NCI-H187 treated with DMSO at 0.1 percent for 48 hours (cell line): ENCODE data around the gene TLR7.

Source experiments
- DNase-seq: peaks from one replicate; lab custom pipeline; 2025; lab: John Stamatoyannopoulos, UW

Gene TLR7

DNA sequence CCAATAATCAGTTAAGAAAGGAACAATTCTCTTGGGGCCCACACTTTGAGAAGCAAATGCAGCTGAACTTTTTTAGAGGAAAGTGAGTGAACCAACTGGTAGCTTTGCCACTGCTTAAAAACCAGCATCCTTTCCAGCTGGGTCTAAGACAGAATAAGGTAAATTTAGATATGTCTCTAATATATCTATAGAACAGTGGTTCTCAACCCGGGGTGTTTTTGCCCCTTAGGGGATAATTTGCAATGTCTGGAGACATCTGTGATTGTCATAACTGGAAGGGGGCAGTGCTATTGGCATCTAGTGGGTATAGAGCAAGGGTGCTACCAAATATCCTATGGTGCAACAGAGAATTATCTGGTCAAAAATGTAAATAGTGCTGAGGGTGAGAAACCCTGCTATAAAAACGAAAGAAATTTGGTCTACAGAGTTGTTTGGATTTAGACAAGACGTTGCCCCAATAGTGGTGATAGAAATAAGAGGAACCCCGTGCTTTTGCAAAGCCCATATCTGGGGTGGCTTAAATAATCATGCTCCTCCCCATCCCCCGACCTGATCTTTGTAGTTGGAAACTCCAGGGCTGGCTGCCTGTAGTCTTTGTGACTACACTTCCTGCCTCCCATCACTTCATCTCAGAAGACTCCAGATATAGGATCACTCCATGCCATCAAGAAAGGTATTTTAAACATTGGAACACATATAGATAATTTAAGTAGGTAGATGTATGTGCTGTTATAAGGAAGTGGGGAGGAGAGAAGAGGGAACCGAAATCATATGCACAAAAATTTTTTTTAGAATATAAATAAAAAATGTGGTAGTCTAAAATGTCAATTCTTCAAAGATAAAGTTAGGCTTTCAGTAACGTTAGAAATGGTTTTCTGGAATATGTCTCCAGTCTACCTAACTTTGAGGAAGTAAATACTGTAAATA lies at the start of gene TLR7:
TLR7 (plus strand) TSS at position 622 of the 927 bp plus-strand sequence. CDS start 507 bp downstream, outside the sequence.
- no peak for DNase-seq

GRCh38 chrX:12817528-12817927 lies 49.3 kb upstream of the TLR7 start:
- no peak for DNase-seq

- DNase-seq = no peak
Observed at GRCh38 chrX:12819222-12819621, 47.6 kb upstream of the TLR7 start.

GRCh38 chrX:12820737-12821136 lies 46.1 kb upstream of the TLR7 start:
- DNase-seq = no peak

DNA sequence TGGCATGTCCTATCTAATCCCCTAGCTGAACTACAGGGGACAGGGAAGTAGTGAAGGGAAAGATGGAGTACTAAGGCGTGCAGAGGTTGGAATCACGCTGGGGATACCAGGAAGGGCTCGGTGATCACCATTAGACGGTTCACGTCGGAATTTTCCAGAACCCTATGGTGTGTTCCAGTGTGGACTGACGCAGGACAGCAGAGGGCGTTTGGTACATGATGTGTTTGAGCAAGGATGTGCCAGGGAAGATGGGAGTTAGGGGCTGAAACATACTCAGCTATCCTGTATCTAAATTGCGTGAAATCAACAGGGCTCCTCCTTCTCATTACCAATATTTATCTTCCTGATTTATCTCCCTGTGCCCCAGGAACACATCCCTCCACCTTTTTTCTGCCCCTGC lies 41.9 kb upstream of the TLR7 start:
- no peak for DNase-seq

DNA sequence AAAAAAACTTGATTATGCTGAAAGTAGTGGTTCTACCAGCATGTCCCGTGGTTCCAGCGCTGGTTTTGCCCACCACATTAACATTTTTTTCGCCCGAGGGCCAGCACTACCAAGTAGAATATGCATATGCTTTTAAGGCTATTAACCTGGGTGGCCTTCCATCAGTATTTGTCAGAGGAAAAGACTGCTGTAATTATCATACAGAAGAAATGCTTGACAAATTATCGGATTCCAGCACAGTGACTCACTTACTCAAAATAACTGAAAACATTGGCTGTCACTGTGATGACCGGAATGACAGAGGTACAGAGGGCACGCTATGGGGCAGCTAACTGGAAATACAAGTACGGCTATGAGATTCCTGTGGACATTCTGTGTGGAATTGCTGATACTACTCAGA lies 41.1 kb upstream of the TLR7 start:
- DNase-seq = no peak

- DNase-seq = no peak
Observed at GRCh38 chrX:12843061-12843667, 23.7 kb upstream of the TLR7 start.

GRCh38 chrX:12843668-12844279 lies 23.1 kb upstream of the TLR7 start:
- no peak for DNase-seq

GRCh38 chrX:12844319-12844718 lies 22.6 kb upstream of the TLR7 start:
- DNase-seq = no peak

- DNase-seq = no peak
Observed at GRCh38 chrX:12865359-12865758, 1.5 kb upstream of the TLR7 start.

DNA sequence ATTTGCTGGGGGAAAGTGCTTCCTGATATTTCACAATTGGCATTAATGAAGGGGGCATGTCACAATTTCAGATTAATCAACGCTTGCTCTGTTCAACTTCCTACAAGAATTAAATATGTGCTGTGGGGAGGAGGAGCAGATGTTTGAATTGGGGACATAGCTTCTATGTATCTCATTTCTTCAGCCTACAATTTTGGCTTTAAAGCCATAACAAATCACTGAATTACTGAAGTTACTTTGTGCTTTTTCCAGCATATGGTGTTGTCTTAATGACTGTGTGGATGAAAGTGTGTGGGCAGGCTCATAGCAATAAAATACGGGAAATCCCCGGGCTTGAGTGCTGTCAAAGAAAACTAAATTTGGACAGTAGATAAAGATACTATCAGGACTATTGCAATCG lies 813 bp downstream of the TLR7 start:
- DNase-seq = no peak

DNA sequence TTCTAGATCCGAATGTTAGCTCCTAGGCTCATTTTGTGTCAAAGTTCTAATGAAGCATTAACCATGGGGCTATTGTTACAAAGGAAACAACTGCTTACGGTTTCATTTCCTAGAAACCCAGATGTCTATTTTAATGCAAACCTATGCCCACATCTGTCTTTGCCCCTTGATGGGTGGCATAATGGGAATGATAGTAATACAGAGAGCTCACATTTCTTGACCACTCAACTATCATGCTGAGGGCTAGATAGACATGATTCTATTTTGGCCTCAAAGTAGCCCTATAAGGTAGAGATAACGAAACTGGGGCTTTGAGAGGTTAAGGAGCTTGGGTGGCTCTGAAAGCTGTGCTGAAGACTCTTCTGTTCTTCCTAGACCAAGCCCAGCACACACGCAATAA lies 1.9 kb downstream of the TLR7 start:
- DNase-seq = no peak

DNA sequence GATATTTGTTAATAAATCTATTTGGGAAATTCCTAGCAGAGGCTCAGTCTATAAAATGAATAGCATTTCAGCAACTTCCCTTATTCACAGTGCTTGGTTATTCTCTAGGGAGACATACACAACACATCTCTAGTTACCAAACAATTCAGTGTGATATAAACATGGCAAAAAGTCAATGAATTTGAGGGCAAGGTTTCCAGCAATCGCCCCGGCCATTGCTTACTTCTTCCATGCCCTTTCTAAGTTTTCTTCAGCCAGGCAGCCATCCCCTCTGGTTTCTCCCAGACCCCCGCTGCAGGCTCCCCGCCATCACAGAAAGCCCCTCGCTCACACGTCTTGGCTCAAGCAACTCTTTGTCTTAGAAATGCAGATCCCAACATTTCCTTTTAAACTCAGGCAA lies 4.4 kb downstream of the TLR7 start:
- DNase-seq = no peak

DNA sequence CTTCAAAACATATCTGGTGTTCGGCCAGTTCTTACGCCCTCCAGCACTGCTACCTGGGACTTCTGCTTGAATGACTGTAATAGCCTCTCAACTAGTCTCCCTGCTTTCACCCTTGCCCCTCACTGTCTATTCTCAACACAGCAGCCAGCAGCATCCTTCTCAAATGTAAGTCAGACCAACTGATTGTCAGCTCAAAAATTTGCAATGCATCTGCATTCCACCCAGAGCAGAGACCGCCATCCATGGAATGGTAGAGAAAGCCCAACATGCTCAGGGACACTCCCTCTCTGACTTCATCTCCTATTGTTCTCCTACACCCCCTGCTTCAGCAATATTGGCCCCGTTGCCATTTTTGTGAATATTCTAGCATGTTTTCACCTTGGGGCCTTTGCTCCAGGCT lies 5.9 kb downstream of the TLR7 start:
- DNase-seq = no peak

GRCh38 chrX:12874581-12874980 lies 7.7 kb downstream of the TLR7 start:
- no peak for DNase-seq

DNA sequence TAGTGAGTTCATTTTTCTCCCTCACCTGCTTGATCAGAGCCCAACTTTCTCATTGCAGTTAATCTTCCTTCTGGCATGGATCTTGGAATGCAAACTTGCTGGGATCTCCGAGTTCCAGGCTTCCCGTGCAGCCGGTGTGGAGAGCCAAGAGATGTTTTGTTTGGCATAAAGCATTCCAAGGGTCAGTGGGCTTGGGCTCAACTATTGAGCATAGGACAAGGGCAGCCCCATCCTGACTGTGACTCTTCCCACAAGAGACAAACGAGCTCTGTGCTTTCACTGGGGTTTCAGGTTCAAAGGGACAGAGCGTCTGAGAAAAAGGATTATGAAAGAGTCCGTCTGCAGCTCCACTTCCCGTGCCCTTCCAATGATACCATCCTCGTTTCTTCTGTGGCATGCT lies 10.5 kb downstream of the TLR7 start:
- no peak for DNase-seq

DNA sequence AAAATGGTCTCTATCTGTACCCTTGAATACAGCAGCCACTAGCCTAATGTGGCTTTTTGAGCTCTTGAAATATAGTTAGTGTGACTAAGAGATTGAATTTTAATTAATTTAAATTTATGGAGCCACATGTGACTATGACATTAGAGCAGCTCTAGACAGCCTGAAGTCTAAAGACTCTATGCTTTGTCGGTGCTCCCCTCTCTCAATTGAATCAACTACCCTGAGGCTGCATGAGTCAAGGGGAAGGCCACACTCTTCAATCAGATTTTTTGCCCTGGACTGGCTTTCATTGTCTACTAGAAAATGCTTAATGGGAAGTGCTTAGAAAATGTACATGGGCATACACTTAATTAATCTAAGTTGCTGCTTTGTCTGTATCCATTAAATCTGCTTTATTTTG lies 11.7 kb downstream of the TLR7 start:
- DNase-seq = no peak

- DNase-seq = no peak
Observed at GRCh38 chrX:12881914-12882313, 15.0 kb downstream of the TLR7 start.

GRCh38 chrX:12885508-12885907 lies 18.6 kb downstream of the TLR7 start:
- DNase-seq = no peak

- no peak for DNase-seq
Observed at GRCh38 chrX:12886545-12886944, 19.7 kb downstream of the TLR7 start.

- no peak for DNase-seq
Observed at GRCh38 chrX:12887141-12887540, 20.3 kb downstream of the TLR7 start.

DNA sequence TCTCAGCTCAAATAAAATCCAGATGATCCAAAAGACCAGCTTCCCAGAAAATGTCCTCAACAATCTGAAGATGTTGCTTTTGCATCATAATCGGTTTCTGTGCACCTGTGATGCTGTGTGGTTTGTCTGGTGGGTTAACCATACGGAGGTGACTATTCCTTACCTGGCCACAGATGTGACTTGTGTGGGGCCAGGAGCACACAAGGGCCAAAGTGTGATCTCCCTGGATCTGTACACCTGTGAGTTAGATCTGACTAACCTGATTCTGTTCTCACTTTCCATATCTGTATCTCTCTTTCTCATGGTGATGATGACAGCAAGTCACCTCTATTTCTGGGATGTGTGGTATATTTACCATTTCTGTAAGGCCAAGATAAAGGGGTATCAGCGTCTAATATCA lies 20.9 kb downstream of the TLR7 start:
- no peak for DNase-seq

DNA sequence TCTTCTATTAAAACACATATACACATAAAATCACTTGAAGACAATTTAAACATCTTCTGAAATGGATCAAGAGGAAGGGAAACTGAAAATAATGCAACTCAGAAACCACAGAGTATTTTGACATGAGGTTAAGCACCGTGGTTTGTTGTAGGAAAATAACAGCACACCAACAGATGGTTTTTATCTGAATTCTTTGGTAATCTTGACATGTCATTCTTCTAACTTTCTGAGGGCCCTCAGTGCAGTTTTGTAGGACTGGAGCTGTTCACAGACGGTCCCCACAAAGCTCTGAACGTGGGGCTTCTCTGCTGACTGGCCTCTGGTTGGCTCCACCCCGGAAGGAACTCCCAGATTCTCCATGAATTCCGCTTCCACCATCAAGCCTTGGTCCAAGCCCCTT lies 23.6 kb downstream of the TLR7 start:
- DNase-seq = no peak
